RWPE2 (cell line): ENCODE results near the gene SLC5A10.

Experiments used
- ATAC-seq: fragments of 200-7000 bp; cut with Tn5 transposase; 3 replicates; pipeline ENCODE4 v1.9.1; 2021; ENCODE audit warnings: low read depth
- DNase-seq: peaks from one replicate; pipeline ENCODE4 v3.0.0-alpha.2; 2020; ENCODE audit warnings: low spot score
- H3K27ac ChIP-seq: fragments of 450-650 bp; 2 replicates; pipeline ENCODE4 v1.5.1; 2017; ENCODE audit warnings: mild to moderate bottlenecking; ENCODE audit not compliant: poor library complexity, severe bottlenecking
- H3K27me3 ChIP-seq: fragments of 250-450 bp; sonication (Bioruptor Pico); 2 replicates; pipeline ENCODE4 v1.5.1; 2021; ENCODE audit warnings: mild to moderate bottlenecking, moderate library complexity; ENCODE audit not compliant: insufficient read depth, poor library complexity, severe bottlenecking
- H3K36me3 ChIP-seq: fragments of 250-450 bp; sonication (Bioruptor Pico); 2 replicates; pipeline ENCODE4 v1.5.1; 2020; ENCODE audit warnings: low read depth, mild to moderate bottlenecking, moderate library complexity
- H3K4me1 ChIP-seq: fragments of 250-450 bp; sonication (Bioruptor Pico); 2 replicates; pipeline ENCODE4 v1.5.1; 2021; ENCODE audit warnings: mild to moderate bottlenecking, moderate library complexity; ENCODE audit not compliant: insufficient read depth, poor library complexity, severe bottlenecking
- H3K4me3 ChIP-seq: fragments of 250-450 bp; sonication (Bioruptor Pico); 2 replicates; pipeline ENCODE4 v1.5.1; 2021; ENCODE audit warnings: mild to moderate bottlenecking, moderate library complexity; ENCODE audit not compliant: severe bottlenecking
- H3K9me3 ChIP-seq: fragments of 250-450 bp; sonication (Bioruptor Pico); 2 replicates; pipeline ENCODE4 v1.5.1; 2021; ENCODE audit warnings: mild to moderate bottlenecking, moderate library complexity; ENCODE audit not compliant: severe bottlenecking
- TF ChIP-seq, protein P1 (sequence below): fragments of 450-650 bp; IDR thresholded peaks from one replicate; pipeline ENCODE4 v1.5.1; 2017; ENCODE audit warnings: mild to moderate bottlenecking, moderate library complexity; ENCODE audit not compliant: poor library complexity, severe bottlenecking

SLC5A10 gene

GRCh38 chr17:19005789-19006430, 53.9 kb downstream of the SLC5A10 start:
- DNase-seq: no peak
- no peak overlapping the region for H3K27ac ChIP-seq
- ATAC-seq: no peak

GRCh38 chr17:19006698-19007097, 54.7 kb downstream of the SLC5A10 start:
- Histone ChIP-seq H3K27me3 (no peaks in the 10 kb centered on the region), H3K4me3 (no peak overlapping the region), H3K4me1 (peaks cover 16% of the 10 kb centered on the region), H3K36me3 (peaks cover 16% of the 10 kb centered on the region), H3K27ac (no peak overlapping the region), H3K9me3 (no peaks in the 10 kb centered on the region)
- no peak for ATAC-seq
- TF ChIP-seq, protein P1, sequence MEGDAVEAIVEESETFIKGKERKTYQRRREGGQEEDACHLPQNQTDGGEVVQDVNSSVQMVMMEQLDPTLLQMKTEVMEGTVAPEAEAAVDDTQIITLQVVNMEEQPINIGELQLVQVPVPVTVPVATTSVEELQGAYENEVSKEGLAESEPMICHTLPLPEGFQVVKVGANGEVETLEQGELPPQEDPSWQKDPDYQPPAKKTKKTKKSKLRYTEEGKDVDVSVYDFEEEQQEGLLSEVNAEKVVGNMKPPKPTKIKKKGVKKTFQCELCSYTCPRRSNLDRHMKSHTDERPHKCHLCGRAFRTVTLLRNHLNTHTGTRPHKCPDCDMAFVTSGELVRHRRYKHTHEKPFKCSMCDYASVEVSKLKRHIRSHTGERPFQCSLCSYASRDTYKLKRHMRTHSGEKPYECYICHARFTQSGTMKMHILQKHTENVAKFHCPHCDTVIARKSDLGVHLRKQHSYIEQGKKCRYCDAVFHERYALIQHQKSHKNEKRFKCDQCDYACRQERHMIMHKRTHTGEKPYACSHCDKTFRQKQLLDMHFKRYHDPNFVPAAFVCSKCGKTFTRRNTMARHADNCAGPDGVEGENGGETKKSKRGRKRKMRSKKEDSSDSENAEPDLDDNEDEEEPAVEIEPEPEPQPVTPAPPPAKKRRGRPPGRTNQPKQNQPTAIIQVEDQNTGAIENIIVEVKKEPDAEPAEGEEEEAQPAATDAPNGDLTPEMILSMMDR: no peak
- DNase-seq: no peak

More at GRCh38 chr17:19005789-19006430, 53.9 kb downstream of the SLC5A10 start:
- TF ChIP-seq, protein P1: no peak
- Histone ChIP-seq H3K4me1 (peaks cover 20% of the 10 kb centered on the region), H3K27me3 (no peaks in the 10 kb centered on the region), H3K9me3 (no peaks in the 10 kb centered on the region), H3K36me3 (peaks cover 24% of the 10 kb centered on the region), H3K4me3 (no peak overlapping the region)

DNA sequence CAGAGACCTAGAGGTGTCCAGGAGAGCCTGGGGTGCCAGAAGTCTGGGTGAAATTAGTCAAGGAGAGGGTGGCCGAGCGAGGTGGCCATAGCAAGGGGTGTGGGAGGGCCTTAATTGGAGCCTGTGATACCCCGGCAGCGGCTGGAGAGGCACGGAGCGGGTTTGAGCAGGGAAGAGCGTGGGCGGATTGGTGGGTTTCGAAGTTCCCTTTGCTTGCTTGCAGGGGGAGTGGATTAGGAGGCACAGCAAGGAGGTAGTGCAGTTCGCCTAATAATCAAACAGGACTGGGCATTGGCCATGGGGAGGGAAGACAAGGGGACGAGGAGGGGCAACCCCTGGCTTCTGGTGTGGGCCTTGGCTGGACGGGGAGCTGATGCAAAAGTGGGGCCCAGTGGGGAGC, 58.0 kb downstream of the SLC5A10 start:
- H3K27me3 ChIP-seq: no peaks in the 10 kb centered on the region
- TF ChIP-seq, protein P1: no peak
- no peak overlapping the region for H3K27ac ChIP-seq
- H3K4me3 ChIP-seq: no peak overlapping the region
- DNase-seq (no peak), ATAC-seq (no peak)
- no peaks in the 10 kb centered on the region for H3K36me3 ChIP-seq
- H3K9me3 ChIP-seq: no peaks in the 10 kb centered on the region
- peaks cover 8% of the 10 kb centered on the region for H3K4me1 ChIP-seq

DNA sequence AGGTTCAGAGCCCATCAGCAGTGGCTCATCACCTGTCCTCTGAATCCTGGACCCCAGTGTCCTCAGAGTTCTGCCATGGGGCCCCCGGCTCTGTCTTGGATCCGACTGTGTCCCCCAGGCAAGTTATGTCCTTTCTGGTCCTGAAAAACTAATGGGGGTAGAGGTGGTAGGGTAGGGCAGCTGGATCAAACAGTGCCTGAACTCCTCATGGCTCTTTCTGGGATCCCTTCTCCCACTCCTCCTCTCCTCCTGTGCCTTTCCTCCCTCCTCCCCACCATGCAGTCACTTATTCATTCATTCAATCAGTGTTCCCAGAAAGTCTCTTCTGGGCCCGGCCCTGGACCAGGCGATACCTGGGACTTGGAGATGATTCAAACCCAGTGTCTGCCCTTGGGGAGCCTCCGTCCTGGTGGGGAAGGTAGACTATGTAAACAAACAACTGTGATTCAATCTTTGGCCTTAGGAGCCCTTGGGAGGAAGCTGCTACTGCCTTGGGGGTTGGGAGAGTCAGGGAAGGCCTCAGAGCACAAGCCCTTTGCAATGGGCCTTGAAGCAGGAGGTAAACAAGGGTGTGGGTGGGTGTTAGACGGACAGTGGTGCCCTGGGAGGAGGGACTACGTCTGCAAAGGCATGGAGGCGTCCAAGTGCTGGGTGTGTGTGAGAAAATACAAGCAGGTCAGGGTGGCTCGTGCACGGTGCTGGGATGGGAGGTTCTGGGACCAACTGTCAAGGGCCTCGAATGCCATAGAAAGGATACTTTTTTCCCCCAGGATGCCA, 59.0 kb downstream of the SLC5A10 start:
- H3K4me1 ChIP-seq: peaks cover 8% of the 10 kb centered on the region
- no peak overlapping the region for H3K27ac ChIP-seq
- ATAC-seq: peak; percentile 80
- H3K36me3 ChIP-seq: no peaks in the 10 kb centered on the region
- TF ChIP-seq, protein P1: no peak
- DNase-seq: no peak
- H3K27me3 ChIP-seq: no peaks in the 10 kb centered on the region
- no peak overlapping the region for H3K4me3 ChIP-seq
- no peaks in the 10 kb centered on the region for H3K9me3 ChIP-seq

GRCh38 chr17:19011581-19011980, 59.6 kb downstream of the SLC5A10 start:
- no peaks in the 10 kb centered on the region for H3K9me3 ChIP-seq
- H3K27me3 ChIP-seq: no peaks in the 10 kb centered on the region
- no peak for DNase-seq
- no peak for ATAC-seq
- H3K4me1 ChIP-seq: peaks cover 12% of the 10 kb centered on the region
- no peak overlapping the region for H3K4me3 ChIP-seq
- TF ChIP-seq, protein P1: no peak
- H3K27ac ChIP-seq: no peak overlapping the region
- no peaks in the 10 kb centered on the region for H3K36me3 ChIP-seq
